ENCODE results near the gene ATOH8. TPM values are rescaled to one million over a fixed set of nuclear protein-coding genes. Genes with fewer than 3 reads are reported as not detected.

ATOH8 gene
- polyA plus RNA-seq, 2 of the 4 experiments (the other 2 are of a cell fraction) = 1.8 to 20.0 TPM

GRCh38 chr2:85770369-85770768 is 16.6 kb downstream of the ATOH8 start:
- H3K27ac ChIP-seq = peak overlapping the region; percentile 82 to 88; a peak in 4 of 6 replicates
- ATAC-seq (no peak), FAIRE-seq (no peak), DNase-seq (ENCODE audit: low read depth in 1 of 2, low spot score in 1 of 2) (no peak)
- POLR2A ChIA-PET = interaction anchor here (3.3 kb wide), 1 partner anchor 28 kb away, joined by 29 read pairs; no protein-coding TSS in a partner anchor
- H3K4me2 ChIP-seq = no peak overlapping the region
- TF ChIP-seq EHMT2 (IDR thresholded peaks at IDR 0.05; ENCODE audit: low read depth) (no peak), POLR2AphosphoS2 (conservative IDR thresholded peaks at IDR 0.05; ENCODE audit: low read length) (no peak), FOXS1 (CRISPR knock-in tag; IDR thresholded peaks at IDR 0.05) (no peak)
- H3K4me3 ChIP-seq = no peak overlapping the region
- peaks cover 74% of the 10 kb centered on the region for H3K4me1 ChIP-seq
- H3K9me3 ChIP-seq = no peaks in the 10 kb centered on the region
- CTCF ChIA-PET = interaction anchor here (0.6 to 63.0 kb wide), 11 partner anchors 9 to 309 kb away, joined by 3 to 1675 read pairs (median 7); partner anchors contain the start of gene ATOH8
- 84% methylated on average over 12 of the region's 12 CpGs for whole genome bisulfite sequencing (ENCODE audit: missing lambda C conversion rate)

- Histone ChIP-seq H3K9me3 (no peaks in the 10 kb centered on the region), H3K4me2 (peak overlapping the region; percentile 83), H3K4me3 (no peak overlapping the region), H3K27ac (peak overlapping the region; percentile 82 to 88), H3K4me1 (peaks cover 73% of the 10 kb centered on the region)
- TF ChIP-seq HMGXB4 (CRISPR knock-in tag; IDR thresholded peaks at IDR 0.05; ENCODE audit: borderline replicate concordance) (no peak), ZFP36 (IDR thresholded peaks at IDR 0.05; ENCODE audit: borderline replicate concordance, partially characterized antibody) (peak; percentile 40)
- ATAC-seq (no peak), FAIRE-seq (no peak), DNase-seq (ENCODE audit: low read depth in 1 of 2, low spot score in 1 of 2) (no peak)
- WGBS (ENCODE audit: missing lambda C conversion rate) = 94% methylated on average over 10 of the region's 10 CpGs
- ChIA-PET CTCF (interaction anchor here (0.9 to 63.0 kb wide), 15 partner anchors 8 to 379 kb away, joined by 3 to 1675 read pairs (median 14); partner anchors contain the start of gene ATOH8), POLR2A (interaction anchor here (3.3 kb wide), 1 partner anchor 29 kb away, joined by 29 read pairs; no protein-coding TSS in a partner anchor)
Measured at GRCh38 chr2:85770786-85771409, 17.1 kb downstream of the ATOH8 start.

GRCh38 chr2:85771486-85771885 is 17.7 kb downstream of the ATOH8 start:
- TF ChIP-seq SMC3 (IDR thresholded peaks at IDR 0.05) (no peak), MAX (IDR thresholded peaks at IDR 0.05) (0 out of 2 replicates have a peak, but pooled peaks have one; percentile 9), KDM1A (IDR thresholded peaks at IDR 0.05; ENCODE audit: low read depth) (no peak), SREBF2 (IDR thresholded peaks at IDR 0.05) (no peak)
- Histone ChIP-seq H3K9me3 (no peaks in the 10 kb centered on the region), H3K4me1 (peaks cover 67% of the 10 kb centered on the region), H3K27ac (peak overlapping the region; percentile 82 to 88), H3K4me3 (no peak overlapping the region), H3K4me2 (peak overlapping the region; percentile 83)
- ChIA-PET CTCF (interaction anchor here (0.8 to 63.0 kb wide), 22 partner anchors 8 to 379 kb away, joined by 3 to 1675 read pairs (median 8); partner anchors contain the start of gene ATOH8), POLR2A (interaction anchor here (1.2 to 3.3 kb wide), 4 partner anchors 10 to 29 kb away, joined by 3 to 29 read pairs (median 8); partner anchors contain the start of gene ATOH8)
- 59% methylated on average over 4 of the region's 4 CpGs for WGBS (ENCODE audit: missing lambda C conversion rate)
- ATAC-seq = 0 out of 6 replicates have a peak, but pooled peaks of 1 of the 2 experiments have one; percentile 1
- no peak for FAIRE-seq
- DNase-seq (ENCODE audit: low read depth in 1 of 2, low spot score in 1 of 2) = no peak

GRCh38 chr2:85772019-85772745 is 18.4 kb downstream of the ATOH8 start:
- FAIRE-seq (peak; percentile 94), ATAC-seq (peak; percentile 85 to 87), DNase-seq (ENCODE audit: low read depth in 1 of 2, low spot score in 1 of 2) (peak; percentile 90)
- H3K27ac ChIP-seq = peak overlapping the region; percentile 82 to 88
- WGBS (ENCODE audit: missing lambda C conversion rate) = 5% methylated on average over 24 of the region's 37 CpGs
- POLR2A ChIA-PET = interaction anchor here (1.0 to 3.3 kb wide), 5 partner anchors 11 to 30 kb away, joined by 3 to 29 read pairs (median 7); partner anchors contain the start of gene ATOH8
- H3K4me2 ChIP-seq = peak overlapping the region; percentile 83
- peaks cover 66% of the 10 kb centered on the region for H3K4me1 ChIP-seq
- H3K9me3 ChIP-seq = no peaks in the 10 kb centered on the region
- CTCF ChIA-PET = interaction anchor here (0.6 to 63.0 kb wide), 28 partner anchors 9 to 380 kb away, joined by 3 to 1675 read pairs (median 6); partner anchors contain the start of gene ATOH8
- H3K4me3 ChIP-seq = peak overlapping the region; percentile 13; the same call in 1 of the 3 replicates
- TF ChIP-seq MAX (IDR thresholded peaks at IDR 0.05) (peak; percentile 92), BHLHE40 (IDR thresholded peaks at IDR 0.05; ENCODE audit: low read depth, low read length) (peak; percentile 43), MYC (IDR thresholded peaks at IDR 0.05; ENCODE audit: borderline replicate concordance, low read length) (no peak; the same call in 1 of the 2 replicates), NPAS2 (CRISPR knock-in tag; IDR thresholded peaks at IDR 0.05; ENCODE audit: borderline replicate concordance) (no peak), GATA3 (IDR thresholded peaks at IDR 0.05; ENCODE audit: borderline replicate concordance) (peak; percentile 90; the same call in 1 of the 2 replicates), USF2 (IDR thresholded peaks at IDR 0.05) (no peak), CTCF (IDR thresholded peaks at IDR 0.05) (peak; percentile 38; the same call in 2 of the 3 replicates), JUN (IDR thresholded peaks at IDR 0.05) (peak in 1 of 2 experiments; percentile 83; a peak in 3 of 5 replicates), RARB (CRISPR knock-in tag; IDR thresholded peaks at IDR 0.05) (no peak; the same call in 1 of the 2 replicates), FOXS1 (CRISPR knock-in tag; IDR thresholded peaks at IDR 0.05) (no peak; the same call in 1 of the 2 replicates), CBX8 (IDR thresholded peaks at IDR 0.05) (no peak), CEBPB (IDR thresholded peaks at IDR 0.05) (peak; percentile 4 to 48; a peak in 1 of 4 replicates), FOSL2 (IDR thresholded peaks at IDR 0.05) (no peak), FOSL2 (CRISPR knock-in tag; IDR thresholded peaks at IDR 0.05) (peak; percentile 83), SREBF2 (IDR thresholded peaks at IDR 0.05) (no peak), EHF (CRISPR knock-in tag; IDR thresholded peaks at IDR 0.05) (no peak)

Measured in A549 (cell line).